Thoracic aorta (tissue), 2 donors: ENCODE data around the gene RGS14. TPM values are rescaled to one million over a fixed set of nuclear protein-coding genes. Genes with fewer than 3 reads are reported as not detected.

Experiments
- ATAC-seq: fragments of 150-250 bp; one replicate; pipeline ENCODE4 v1.8.0; 2017; ENCODE audit warnings: low read depth; ENCODE audit not compliant: insufficient number of reproducible peaks, low FRiP score
- DNase-seq: peaks from one replicate; pipeline ENCODE4 v3.0.0-alpha.2; 2020; ENCODE audit warnings: low spot score
- H3K27ac ChIP-seq, 2 donors: fragments of 200-600 bp; sonication (generic); 1 replicate in 1 of 2; 2 replicates in 1 of 2; pipeline ENCODE4 v1.5.1; 2016; ENCODE audit warnings: mild to moderate bottlenecking in 2 of 2, moderate library complexity in 2 of 2
- H3K27me3 ChIP-seq: fragments of 200-600 bp; sonication (generic); replicated peaks from 2 replicates; pipeline ENCODE4 v1.6.0; 2016; ENCODE audit warnings: mild to moderate bottlenecking; ENCODE audit not compliant: insufficient read depth
- H3K36me3 ChIP-seq: fragments of 200-600 bp; sonication (generic); one replicate; pipeline ENCODE4 v1.5.1; 2016
- H3K4me1 ChIP-seq, 2 donors: fragments of 200-600 bp; sonication (generic); 1 replicate in 1 of 2; 2 replicates in 1 of 2; pipeline versions ENCODE4 v1.5.1 to v1.6.0; 2016; ENCODE audit warnings: low read depth in 2 of 2, mild to moderate bottlenecking in 1 of 2; ENCODE audit not compliant: control insufficient read depth in 1 of 2
- H3K4me3 ChIP-seq: fragments of 200-600 bp; sonication (generic); 2 replicates; pipeline ENCODE4 v1.5.1; 2016; ENCODE audit warnings: mild to moderate bottlenecking
- H3K9me3 ChIP-seq: fragments of 200-600 bp; sonication (generic); 2 replicates; pipeline ENCODE4 v1.5.1; 2016
- CTCF ChIP-seq: fragments of 200-600 bp; sonication (generic); IDR thresholded peaks from one replicate; pipeline ENCODE4 v1.5.1; 2019; ENCODE audit warnings: antibody characterized with exemption
- total RNA-seq, 2 donors: library from RNA; depleted of rRNA; stranded (reverse); fragments of >200 nt; gene quantifications; one replicate each; pipeline versions ENCODE4 v1.1.0 to v1.2.3, GENCODE V29; 2016

RGS14 gene
- total RNA-seq, 2 donors from 2014 or later: 4.9 to 12.6 TPM

- DNase-seq (no peak), ATAC-seq (no peak)
- Histone ChIP-seq H3K27ac (no peak overlapping the region), H3K36me3 (no peaks in the 10 kb centered on the region), H3K9me3 (no peaks in the 10 kb centered on the region), H3K27me3 (no peaks in the 10 kb centered on the region), H3K4me3 (no peak overlapping the region), H3K4me1 (no peaks in the 10 kb centered on the region)
- TF ChIP-seq CTCF: no peak
These were observed 25.5 kb downstream of the RGS14 start for GRCh38 chr5:177383181-177383580.

GRCh38 chr5:177384134-177384533, 26.4 kb downstream of the RGS14 start, which contains the start of gene SLC34A1:
TSS of gene SLC34A1 (plus strand) at chr5:177384434. CDS start at chr5:177385742, 1,308 bp downstream.
- Histone ChIP-seq H3K27me3 (no peaks in the 10 kb centered on the region), H3K9me3 (no peaks in the 10 kb centered on the region), H3K4me1 (no peaks in the 10 kb centered on the region), H3K27ac (no peak within 1 kb of the TSS), H3K4me3 (no peak within 1 kb of the TSS), H3K36me3 (no peaks in the 10 kb centered on the region)
- no peak for DNase-seq
- no peak for TF ChIP-seq CTCF
- no peak for ATAC-seq

- H3K4me3 ChIP-seq: no peak overlapping the region
- H3K9me3 ChIP-seq: no peaks in the 10 kb centered on the region
- TF ChIP-seq CTCF: no peak
- DNase-seq (no peak), ATAC-seq (no peak)
- H3K27ac ChIP-seq: no peak overlapping the region
- no peaks in the 10 kb centered on the region for H3K27me3 ChIP-seq
- no peaks in the 10 kb centered on the region for H3K4me1 ChIP-seq
- no peaks in the 10 kb centered on the region for H3K36me3 ChIP-seq
These were observed 28.0 kb downstream of the RGS14 start for GRCh38 chr5:177385720-177386119.

GRCh38 chr5:177386542-177386941, 28.8 kb downstream of the RGS14 start:
- DNase-seq (no peak), ATAC-seq (no peak)
- Histone ChIP-seq H3K9me3 (no peaks in the 10 kb centered on the region), H3K36me3 (no peaks in the 10 kb centered on the region), H3K4me1 (no peaks in the 10 kb centered on the region), H3K27me3 (no peaks in the 10 kb centered on the region), H3K4me3 (no peak overlapping the region), H3K27ac (no peak overlapping the region)
- TF ChIP-seq CTCF: no peak

GRCh38 chr5:177387405-177387804, 29.7 kb downstream of the RGS14 start:
- no peaks in the 10 kb centered on the region for H3K4me1 ChIP-seq
- TF ChIP-seq CTCF: no peak
- no peaks in the 10 kb centered on the region for H3K27me3 ChIP-seq
- ATAC-seq: no peak
- H3K4me3 ChIP-seq: no peak overlapping the region
- no peaks in the 10 kb centered on the region for H3K36me3 ChIP-seq
- no peak overlapping the region for H3K27ac ChIP-seq
- H3K9me3 ChIP-seq: no peaks in the 10 kb centered on the region
- no peak for DNase-seq
